Lower leg skin (tissue), 3 donors: ENCODE measurements around the gene PDGFD.

Source experiments
- CTCF ChIP-seq, 3 donors: fragments of 450-650 bp; IDR thresholded peaks; one replicate each; pipeline ENCODE4 v1.5.1; 2016; ENCODE audit warnings: antibody characterized with exemption in 3 of 3, mild to moderate bottlenecking in 3 of 3, moderate library complexity in 2 of 3
- POLR2A ChIP-seq, 2 donors: fragments of 450-650 bp; IDR thresholded peaks; one replicate each; pipeline ENCODE4 v1.6.1; 2016 to 2017; ENCODE audit warnings: antibody characterized with exemption in 2 of 2, mild to moderate bottlenecking in 1 of 2, moderate library complexity in 1 of 2

- no peak for TF ChIP-seq CTCF (IDR thresholded peaks at IDR 0.05)
- no peak for TF ChIP-seq POLR2A (IDR thresholded peaks at IDR 0.05)
These were observed 33.8 kb downstream of the PDGFD start for GRCh38 chr11:104130161-104130560.
